Measurements from ENCODE around the gene EHMT1.

EHMT1 gene

GRCh38 chr9:137674976-137675320 lies 56.1 kb downstream of the EHMT1 start:
- DNase-seq, result no peak

DNA sequence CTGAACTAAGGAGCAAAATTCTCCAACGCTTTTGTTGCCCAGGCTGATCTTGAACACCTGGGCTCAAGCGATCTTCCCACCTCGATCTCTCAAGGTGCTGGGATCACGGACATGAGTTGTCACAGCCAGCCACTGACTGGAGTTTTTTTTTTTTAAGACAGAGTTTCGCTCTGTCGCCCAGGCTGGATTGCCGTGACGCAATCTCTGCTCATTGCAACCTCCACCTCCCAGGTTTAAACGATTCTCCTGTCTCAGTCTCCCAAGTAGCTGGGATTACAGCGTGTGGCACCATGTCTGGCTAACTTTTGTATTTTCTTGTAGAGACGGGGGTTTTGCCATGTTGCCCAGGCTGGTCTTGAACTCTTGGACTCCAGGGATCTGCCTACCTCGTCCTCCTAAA lies 58.2 kb downstream of the EHMT1 start:
- DNase-seq, result no peak

GRCh38 chr9:137678202-137678601 lies 59.4 kb downstream of the EHMT1 start:
- DNase-seq, result no peak

DNA sequence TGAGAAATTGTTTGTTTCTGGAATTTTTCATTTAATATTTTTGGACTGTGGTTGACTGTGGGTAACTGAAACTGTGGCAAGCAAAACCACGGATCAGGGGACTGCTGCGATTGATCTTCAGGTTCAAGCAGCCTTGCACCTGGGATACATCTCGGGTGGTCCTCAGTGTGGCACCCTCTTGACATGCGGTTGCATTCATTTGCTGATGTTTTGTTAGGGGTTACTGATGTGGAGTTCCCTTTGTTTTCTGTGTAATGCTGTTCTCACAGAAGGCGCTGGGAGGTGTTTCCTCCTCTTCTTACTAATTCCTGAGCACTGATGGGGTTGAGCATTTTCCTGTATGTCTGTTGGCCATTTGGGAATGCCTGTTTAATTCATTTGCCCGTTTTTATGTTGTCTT lies 60.4 kb downstream of the EHMT1 start:
- DNase-seq, result peak in 1 of 2 donors; percentile 30

DNA sequence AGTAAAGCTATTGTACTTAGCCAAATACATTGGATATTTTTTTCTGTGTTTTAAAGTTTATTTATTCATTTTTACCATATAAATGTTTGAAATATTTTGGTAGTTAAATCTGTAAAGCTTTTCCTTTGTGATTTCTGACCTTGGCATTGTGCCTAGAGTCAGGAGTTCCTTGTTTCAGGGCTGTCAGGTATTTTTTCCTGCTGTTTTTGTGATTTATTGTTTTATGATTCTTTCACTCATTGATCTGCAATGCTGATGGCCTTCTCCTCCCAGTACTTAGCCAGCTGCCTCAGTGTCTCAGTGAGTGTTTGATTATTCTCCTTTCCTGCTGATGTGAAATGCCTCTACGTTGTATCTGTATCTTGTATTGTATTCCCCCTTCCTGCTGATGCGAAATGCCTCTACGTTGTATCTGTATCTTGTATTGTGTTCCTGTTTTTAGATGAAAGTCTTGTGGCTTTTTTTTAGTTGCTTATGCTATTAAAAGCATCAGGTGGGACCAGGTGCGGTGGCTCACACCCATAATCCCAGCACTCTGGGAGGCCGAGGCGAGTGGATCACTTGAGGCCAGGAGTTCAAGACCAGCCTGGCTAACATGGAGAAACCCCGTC lies 61.0 kb downstream of the EHMT1 start:
- no peak for DNase-seq

GRCh38 chr9:137680444-137681358 lies 61.9 kb downstream of the EHMT1 start:
- DNase-seq, result no peak

DNA sequence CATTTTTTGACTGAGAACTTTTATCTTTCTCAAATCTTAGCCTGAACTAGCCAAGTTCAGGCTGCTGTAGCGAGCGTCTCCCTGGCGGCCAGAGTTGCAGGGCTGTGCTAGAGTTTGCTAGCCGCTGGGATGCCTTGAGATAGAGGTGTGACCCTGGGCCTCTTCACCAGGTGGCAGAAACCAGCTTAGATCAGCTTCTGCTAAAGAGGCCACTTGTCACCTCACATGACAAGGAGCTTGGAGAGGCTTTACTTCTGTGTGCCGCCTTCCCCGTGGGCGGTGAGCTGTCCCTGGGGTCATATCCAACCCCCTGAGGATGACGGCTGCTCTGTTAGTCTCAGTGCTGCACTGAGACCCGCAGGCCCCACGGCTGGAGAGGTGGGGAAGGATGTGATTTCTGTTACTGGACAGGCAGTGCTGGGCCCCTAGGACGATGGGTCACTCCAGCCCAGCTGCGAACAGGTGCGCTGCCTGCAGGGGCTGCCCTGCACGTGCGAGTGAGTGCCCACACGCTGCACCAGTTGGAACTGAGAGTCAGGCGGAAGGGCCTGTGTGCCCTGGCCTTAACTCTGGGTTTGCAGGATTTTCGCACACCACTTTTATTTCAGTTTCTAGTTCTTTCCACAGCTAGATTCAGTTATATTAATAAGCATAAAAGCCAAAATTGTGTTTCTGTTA lies 63.8 kb downstream of the EHMT1 start:
- no peak for DNase-seq

DNA sequence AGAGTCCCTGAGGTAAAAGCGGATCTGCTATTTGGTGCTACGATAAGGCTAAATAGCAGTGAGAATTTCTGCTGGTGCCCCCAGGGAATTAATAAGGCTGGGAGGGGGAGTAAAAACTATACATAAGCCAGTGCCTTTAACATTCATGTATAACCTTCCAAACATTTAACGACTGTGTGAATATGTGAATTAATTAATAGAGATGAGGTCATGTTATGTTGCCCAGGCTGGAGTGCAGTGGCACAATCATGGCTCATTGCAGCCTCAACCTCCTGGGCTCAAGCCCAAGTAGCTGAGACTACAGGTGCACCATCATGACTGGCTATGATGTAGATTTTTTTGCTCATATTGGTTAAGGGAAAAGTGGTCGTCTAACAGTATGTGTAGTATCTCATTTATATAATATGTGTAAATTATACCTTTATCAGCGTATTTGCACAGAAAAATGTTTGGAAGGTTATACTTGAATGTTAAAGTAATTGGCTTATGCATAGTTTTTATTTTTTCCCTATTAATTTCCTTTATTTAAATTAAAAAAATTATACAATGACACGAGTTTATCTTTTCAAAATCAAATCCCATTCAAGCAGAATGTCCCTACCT lies 64.6 kb downstream of the EHMT1 start:
- DNase-seq, result no peak

DNA sequence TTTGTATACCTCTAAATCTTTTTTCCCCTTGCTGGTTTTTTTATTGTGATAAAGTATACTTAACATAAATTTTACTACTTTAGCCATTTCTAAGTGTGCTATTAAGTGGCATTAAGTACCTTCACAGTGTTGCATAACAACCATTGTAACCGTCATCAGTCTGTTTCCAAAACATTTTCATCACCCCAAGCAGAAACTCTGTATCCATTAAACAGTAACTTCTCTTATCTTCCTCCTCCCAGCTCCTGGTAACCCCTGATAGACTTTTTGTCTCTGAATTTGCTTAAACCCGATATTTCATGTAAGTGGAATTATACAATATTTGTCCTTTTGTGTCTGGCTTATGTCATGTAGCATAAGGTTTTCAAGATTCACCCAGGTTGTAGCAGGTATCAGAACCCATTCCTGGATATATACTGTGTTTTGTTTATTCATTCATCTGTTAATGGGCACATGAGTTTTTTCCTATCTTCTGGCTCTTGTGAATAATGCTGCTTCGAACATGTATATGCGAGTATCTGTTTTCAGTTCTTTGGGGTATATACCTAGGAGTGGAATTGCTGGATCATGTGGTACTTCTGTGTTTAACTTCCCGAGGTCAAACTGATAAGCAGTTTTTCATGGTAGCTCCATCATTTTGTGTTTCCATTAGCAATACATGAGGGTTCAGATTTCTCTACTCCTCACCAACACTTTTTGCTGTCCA lies 66.4 kb downstream of the EHMT1 start:
- DNase-seq, result no peak

DNA sequence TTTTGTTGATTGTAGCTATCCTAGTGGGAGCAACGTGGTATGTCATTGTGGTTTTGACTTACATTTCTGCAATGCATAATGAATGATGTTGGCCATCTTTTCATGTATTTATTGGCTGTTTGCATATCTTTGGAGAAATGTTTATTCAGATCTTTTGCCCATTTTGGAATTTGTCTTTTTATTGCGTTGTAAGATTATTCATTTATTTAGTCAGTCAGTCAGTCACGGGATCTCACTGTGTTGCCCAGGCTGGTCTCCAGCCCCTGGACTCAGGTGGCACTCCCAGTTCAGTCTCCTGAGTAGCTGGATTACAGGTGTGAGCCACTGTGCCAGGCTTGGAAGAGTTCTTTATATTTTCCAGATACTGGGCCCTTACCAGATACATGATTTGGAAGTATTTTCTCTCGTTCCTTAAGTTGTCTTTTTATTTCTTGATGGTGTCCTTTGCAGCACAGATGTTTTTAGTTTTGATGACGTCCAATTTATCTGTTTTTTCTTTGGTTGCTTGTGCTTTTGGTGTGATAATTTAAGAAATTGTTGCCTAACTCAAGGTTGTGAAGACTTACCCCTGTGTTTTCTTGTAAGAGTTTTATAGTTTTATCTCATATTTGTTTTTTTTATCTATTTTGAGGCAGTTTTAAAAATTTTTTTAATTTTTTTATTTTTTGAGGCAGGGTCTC lies 67.1 kb downstream of the EHMT1 start:
- no peak for DNase-seq

DNA sequence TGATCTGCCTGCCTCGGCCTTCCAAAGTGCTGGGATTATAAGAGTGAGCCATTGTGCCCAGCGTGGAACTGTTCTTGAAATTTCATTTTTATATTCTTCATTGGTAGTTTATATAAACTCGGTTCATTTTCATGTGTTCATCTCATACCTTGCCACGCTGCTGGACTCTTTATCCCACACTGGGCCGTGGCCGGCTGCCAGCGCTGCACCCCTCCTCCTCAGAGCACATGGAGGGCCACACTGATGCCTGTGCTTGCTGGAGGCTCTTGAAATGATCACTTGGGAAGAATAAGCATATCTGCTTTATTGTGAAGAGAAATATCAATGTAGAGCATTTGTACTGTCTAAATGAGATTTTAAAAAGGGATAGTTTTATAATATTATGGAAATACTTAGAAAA lies 69.5 kb downstream of the EHMT1 start:
- no peak for DNase-seq

GRCh38 chr9:137688725-137689124 lies 69.9 kb downstream of the EHMT1 start:
- DNase-seq, result peak in 1 of 2 donors; percentile 34

GRCh38 chr9:137689745-137690529 lies 71.1 kb downstream of the EHMT1 start:
- DNase-seq, result no peak

DNA sequence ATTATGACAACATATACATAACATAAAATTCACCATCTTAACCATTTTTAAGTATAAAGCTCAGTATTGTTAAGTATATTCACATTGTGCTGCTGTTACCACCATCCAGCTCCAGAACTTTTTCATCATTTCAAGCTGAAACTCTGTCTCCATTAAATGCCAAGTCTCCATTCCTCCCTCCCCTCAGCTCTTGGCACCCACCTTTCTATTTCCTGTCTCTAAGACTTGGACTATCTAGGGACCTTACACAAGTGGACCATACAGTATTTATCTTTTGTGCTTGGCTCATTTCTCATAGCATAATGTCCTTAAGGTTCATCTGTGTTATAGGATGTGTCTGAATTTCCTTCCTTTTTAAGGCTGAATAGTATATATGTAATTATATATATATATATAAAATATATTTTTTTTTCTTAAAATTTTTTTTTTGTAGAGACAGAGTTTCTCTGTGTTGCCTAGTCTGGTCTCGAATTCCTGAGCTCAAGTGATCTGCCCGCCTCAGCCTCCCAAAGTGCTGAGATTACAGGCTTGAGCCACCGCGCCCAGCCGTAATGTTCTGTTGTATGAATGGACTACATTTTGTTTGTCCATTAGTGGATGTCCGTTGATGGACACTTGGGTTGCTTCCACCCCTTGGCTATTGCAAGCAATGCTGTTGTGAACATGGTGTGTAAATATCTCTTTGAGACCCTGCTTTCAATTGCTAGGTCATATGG lies 72.3 kb downstream of the EHMT1 start:
- DNase-seq, result no peak

- peak in 1 of 2 donors; percentile 44 for DNase-seq
These were observed 73.0 kb downstream of the EHMT1 start for GRCh38 chr9:137691646-137692351.

- no peak for DNase-seq
These were observed 75.6 kb downstream of the EHMT1 start for GRCh38 chr9:137694236-137694959.

DNA sequence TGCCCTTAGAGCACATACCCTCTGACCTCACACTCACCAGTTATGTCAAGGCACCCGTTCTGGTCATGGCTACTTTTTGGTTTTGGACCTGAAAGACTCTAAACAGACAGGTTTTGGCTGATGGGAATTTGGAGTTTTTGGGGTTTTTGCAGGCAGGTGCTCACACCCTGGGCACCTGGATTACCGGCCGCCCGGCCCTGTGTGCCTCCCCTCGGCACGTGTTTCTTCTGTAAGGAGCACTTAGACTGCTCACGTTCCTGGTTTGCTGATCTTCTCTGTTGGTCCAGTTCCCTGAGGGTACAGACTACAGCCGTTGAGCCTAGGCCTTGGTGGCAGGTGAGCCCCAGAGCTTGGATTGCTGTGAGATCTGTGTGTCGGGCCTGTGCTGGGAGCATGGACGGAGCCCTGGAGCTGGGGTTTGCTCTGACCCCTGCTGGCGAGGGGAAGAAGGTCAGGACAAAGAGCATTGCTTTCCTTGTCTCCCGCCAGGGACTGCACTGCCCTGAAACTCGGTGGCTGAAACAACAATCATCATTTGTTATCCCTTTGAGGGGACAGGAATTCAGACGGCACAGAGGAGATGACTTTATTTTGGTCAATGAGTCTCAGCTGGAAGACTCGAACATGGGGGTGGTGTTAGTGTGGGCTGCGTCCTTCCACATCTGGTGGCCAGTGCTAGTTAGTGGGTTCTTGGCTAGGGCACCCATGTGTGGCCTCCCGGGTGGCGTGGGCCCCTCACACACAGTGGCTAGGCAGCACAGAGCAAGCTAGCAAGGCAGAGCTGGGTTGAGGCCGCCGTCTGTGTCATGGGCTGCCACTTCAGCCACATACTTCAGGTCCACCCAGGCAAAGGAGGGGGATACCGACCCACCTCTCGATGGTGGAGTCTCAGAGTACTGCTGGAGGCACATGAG lies 76.4 kb downstream of the EHMT1 start:
- peak; percentile 13 to 49 for DNase-seq
